GM18870 (cell line): Measurements from ENCODE around the gene STX16.

Experiments
- ATAC-seq: cut with Tn5 transposase; IDR thresholded peaks from one replicate; pipeline ENCODE4 v1.9.1; 2021; ENCODE audit warnings: moderate library complexity; ENCODE audit not compliant: unreplicated experiment

The STX16 gene, protein sequence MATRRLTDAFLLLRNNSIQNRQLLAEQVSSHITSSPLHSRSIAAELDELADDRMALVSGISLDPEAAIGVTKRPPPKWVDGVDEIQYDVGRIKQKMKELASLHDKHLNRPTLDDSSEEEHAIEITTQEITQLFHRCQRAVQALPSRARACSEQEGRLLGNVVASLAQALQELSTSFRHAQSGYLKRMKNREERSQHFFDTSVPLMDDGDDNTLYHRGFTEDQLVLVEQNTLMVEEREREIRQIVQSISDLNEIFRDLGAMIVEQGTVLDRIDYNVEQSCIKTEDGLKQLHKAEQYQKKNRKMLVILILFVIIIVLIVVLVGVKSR

DNA sequence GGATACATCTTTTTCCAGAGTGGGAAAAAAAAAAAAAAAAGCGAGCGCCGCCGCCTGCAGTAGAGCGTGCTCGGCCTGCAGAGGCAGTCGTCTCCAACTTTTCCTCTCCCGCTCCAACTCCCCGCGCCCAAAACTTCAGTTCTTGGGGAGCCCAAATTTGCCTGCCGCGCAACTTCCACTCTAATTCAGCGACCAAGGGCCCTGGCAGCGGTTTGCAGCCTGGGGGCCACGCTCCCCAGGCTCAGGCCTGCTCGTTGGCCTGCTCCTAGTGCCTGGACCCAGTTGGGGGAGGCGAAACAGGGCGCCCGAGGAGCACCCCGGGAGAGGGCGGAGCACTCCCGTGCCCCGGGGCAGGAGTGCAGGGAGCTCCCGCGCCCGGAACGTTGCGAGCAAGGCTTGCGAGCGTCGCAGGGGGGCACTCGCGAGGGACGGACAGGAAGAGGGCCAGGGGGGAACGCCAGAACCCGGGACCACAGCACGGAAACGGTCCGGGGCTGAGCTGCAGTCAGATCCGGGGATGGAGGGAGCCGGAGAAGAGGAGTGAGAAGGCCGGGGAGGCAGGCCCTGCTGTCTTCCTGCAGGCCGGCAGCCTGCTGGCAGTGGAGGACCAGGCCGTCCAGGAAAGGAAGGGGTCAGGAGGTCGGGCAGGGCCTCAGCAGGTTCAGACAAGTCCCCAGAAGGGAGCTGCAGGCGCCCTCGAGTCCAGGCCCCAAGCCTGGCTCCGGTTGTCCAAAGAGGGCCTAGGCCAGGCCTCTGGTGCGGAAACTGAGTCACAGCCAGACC lies at the start of gene STX16:
STX16 (plus strand) TSS at position 508 of the 783 bp plus-strand sequence. CDS start 724 bp downstream, outside the sequence.
- peak; percentile 46 for ATAC-seq

DNA sequence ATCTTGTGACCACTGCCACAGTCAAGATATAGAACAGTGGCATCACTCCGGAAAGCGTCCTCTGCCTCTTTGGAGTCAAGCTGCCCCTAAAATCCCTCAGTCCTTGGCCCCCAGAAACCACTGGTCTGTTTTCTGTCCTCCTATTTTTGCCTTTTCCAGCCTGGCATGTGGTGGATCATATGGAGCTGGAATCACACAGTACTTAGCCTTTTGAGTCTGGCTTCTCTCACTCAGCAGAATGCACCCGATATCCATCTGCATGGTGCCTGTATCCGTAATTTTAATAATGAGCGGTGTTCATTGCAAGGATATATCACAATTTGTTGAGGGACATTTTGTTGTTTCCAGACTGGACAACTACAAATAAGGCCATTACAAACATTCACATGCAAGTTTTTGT lies 49.0 kb upstream of the STX16 start:
- ATAC-seq, result no peak

DNA sequence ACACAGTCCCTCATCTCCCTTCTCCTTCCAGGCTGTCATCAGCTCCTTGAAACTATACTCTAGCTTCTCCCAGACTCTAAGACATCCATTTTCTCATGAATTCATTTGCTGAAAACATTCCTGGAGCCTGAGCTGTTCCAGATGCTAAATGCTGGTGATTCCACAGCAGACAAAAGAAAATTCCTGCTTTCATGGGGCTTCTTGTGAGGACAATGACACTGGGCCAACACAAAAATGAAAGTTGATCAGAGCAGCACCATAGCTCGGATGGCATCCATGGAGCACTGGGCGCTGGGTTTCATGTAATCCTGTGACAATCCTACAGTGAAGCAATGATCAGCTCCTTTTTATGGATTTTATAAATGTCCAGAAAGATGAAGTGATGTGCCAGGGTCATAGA lies 47.4 kb upstream of the STX16 start:
- no peak for ATAC-seq

DNA sequence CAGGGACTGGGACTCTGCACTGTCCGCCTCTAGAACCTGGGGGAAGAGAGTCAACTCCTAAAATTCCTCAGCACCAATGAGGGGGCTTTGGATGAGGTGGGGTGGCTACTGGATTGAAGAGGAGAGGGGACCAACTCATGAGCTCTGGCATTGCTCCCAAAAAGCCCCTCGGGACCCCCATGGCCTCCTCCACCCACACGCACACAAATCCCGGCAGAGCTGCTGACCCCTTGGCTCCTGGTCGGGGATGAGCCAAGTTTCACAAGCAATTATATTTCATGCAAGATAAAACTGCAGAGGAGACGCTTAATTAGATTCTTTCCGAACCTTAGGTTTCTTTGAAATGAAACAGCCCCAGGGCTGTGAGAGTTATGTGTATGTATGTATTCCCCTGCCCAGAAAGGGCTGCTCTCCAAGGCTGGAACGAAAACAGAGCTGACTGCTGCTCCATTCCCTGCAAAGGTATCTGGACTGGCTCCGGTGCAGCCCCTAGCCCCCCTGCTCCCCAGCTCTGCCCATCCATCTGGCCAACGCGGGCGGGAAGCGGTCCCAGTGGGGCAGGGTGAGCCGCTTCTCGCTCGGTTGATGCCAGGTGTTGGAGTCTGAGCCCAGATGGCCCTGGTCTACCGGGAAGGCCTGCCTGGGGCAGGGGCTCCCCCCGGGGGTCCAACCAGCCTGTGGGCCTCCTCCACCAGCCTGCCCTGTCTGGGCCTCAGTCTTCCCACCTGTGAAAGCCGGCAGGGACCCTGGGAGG lies 46.8 kb upstream of the STX16 start:
- ATAC-seq, result no peak

DNA sequence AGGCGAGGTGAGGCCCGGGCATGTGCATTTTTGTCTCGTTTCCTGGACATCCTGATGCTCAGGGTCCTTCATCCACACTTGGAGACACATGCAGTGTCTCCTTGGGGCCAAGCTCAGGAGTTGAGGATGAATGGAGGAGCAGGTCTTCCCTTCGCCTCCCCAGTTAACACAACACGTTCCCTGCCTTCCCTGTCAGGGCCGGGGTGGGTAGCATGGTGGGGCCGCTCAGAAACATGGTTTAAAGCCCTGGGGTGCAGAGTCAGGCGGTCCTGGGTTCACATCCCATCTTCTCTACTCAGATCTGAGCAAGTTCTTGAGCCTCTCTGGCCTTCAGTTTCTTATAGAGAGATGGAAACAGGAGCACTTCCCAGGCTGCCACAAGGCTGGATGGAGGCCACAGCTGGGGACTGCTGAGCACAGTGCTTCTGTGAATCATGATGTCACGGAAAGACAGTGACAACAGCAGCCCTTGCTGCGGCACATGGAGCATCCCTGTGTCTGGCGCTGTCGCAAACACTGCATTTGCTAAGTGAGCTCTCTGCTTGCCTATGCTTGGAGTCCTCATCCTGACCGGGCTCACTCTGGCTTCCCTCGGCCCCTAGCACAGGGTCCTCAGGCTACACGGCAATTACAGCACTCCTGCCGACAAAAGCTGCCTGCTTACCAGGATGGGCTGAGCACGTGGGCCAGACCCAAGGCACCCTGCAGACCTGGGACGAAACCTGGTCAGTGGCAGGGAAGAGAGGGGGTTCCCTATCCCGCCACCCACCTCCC lies 45.6 kb upstream of the STX16 start:
- ATAC-seq, result no peak

DNA sequence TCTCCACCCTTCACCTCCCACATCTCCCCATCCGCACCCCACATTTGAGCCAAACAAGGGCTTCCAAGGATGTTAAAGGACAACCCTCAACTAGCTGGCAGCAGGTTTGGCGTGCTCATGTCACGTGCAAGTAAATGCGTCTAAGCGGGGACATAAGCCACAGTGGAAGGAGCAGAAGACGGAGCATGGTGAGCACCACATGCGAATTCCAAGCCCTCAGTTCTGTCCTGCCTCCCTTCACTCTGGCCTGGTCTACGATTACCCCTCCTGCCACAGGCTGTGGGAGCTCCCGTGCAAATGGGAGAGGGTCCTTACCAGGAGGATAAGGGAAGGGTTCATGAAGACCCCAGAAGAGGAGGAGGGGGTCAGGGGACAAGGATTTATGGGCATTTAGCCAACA lies 44.9 kb upstream of the STX16 start:
- no peak for ATAC-seq

DNA sequence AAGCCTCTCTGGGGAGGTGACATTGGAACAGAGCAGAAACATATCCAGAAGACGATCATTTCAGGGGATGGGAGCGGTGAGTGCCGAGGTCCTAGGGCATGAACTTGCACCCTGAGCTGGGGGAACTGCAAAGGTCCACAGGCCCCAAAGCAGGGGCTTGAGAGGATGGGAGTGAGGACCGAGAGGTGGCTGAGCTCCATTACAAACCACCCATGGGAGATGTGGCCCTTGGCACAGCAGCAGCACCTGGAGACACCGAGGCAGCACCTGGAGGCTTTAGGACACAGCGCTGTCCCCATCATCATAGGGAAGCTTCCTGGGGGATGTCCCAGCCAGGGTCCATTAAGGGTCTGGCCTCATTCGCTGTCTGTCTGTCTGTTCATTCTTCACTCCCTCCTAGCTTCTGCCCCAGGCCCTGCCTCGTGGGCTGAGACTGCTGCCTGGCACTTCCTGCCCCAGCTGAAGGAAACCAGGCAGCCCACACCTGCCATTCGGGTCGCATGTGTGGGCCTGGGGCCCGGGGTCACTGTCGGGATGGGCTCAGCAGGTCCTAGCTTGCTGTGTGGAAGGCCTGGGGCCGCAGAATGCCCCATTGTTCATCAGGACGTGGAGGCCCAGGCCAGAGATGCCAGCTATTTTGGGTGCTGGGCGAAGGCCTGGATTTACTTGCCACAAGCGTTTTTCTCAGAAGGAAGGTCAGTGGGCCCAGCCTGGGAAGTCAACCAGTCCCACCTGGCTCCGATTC lies 42.8 kb upstream of the STX16 start:
- ATAC-seq, result no peak

DNA sequence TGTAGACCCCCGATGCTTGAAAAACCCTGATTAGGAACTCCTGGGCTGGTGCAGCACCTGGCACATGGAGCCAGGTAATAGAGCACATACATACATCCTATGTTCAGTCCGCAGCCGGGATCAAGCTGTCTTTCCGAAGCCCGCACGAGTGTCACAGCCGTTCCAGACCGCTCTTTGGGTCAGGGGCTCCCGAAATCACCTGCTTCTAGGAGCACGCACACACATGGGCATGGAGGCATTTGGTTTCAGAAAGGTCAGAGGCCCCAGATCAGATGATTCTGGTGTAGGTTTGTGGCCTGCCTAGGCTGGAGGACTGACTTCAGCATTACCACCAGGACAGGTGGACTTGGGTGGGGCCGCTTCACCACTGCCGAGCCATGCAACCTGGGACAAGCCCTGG lies 42.1 kb upstream of the STX16 start:
- ATAC-seq, result no peak

DNA sequence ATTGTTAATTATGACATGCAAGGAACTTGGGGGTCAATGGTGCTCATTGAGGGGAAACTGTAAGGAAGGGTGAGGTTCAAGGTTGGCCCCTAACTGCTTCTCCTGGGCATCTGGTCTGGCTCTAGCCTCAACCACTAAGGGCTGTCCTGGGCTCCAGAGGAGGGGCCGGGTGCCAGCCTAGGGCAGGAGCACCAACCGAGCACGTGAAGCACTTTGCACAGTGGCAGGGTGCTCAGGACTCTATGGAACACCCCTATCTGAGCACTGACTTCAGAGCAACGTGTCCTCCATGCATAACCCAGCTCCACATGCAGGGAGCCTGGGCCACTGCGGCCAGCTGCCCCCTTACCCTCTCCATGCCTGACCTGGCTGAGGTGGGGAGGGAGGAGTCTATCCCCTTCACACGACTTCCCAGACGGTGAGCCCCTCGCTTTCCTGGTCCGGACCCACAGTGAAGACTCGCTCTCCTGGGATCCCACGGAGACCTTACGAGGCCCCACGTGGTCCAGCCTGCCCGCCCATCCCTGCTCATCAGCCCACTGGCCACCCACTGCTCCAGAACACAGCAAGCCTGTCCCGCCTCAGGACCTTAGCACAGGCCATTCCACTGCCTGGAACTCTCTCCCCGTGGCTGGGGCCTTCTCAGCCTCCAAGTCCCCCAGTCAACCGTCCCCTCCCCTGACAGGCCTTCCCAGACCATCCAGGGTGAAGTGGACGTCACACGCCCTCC lies 40.8 kb upstream of the STX16 start:
- no peak for ATAC-seq

DNA sequence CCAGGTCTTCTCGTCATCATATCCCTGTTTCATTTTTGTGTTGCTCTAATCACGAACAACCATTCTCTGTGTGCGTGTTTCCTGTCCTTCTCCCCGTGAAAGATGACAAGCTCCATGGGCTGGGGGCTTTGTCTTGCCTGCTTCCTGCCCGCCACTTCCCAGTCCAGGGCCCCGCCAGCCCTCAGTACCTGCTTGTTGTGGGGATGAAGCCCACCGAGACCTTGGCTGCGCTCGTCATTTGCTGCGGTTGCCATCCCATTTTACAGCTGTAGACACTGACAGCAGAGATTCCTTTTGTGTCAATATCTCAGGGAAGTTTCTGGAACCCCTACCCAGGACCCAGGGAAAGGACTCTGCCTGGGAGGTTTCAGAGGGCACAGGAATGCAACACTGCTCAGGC lies 40.3 kb upstream of the STX16 start:
- no peak for ATAC-seq

DNA sequence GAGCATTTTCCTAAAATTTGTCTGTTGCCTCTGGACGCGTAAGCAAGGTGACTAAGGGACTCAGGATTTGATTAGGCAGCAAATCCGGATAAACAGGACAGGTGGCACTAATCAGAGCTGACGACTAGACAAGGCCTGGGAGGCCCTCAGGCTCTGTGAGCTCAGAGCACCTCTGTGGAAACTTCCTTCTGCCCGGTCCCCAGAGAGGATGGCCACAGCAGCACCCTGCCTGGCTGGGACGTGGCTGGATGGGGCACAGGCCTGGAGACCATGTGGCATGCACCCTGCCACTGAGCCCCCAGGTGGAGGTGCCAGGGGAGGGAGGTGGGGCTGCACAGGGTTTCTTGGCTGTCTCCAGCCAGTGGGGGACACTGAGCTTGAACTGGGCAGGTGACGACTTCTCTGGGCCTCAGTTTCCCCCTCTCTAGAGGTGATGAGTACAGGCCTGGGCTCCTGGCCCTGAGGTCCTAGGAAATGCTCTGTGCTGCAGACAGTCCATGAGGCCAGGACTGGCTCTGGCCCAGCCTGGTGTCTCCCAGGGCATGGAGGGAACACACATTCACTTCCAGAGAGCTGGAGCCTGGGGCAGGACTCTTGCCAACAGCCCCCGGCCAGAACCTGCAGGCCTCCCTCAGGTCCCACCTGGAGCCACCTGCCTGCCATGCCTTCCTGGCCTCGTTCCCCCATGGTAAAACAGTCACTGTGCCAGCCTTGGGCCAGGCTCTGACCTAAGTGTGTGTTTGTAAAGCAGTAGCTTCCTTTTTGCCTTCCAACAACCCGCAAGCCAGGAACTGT lies 39.6 kb upstream of the STX16 start:
- ATAC-seq, result no peak

DNA sequence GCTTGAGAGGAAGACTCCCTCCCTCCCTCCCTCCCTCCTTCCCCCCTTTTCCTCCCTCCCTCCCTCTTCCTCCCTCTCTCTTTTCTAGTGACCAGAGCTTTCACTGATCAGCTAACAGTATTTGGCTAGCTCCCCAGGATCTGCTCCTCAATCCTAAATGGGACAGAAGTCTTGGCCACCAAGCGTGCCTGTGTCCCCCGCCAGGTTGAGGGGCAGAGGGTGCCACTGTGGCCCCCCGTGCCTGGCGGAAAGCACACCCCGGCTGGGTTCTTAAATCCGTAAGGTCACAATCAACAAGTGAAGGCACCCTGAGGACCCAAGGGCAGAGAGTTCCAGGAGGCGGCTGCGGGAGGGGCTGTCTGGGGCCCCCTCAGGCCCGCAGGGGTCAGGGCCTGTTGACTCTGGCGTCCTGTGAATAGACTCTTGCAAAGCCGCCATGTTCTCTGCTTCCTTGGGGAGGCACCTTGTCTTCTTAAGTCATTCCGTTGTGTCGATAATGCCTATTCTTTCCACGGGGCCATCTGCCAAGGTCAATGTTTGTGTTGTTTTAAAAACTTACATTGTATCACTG lies 38.9 kb upstream of the STX16 start:
- ATAC-seq, result no peak

DNA sequence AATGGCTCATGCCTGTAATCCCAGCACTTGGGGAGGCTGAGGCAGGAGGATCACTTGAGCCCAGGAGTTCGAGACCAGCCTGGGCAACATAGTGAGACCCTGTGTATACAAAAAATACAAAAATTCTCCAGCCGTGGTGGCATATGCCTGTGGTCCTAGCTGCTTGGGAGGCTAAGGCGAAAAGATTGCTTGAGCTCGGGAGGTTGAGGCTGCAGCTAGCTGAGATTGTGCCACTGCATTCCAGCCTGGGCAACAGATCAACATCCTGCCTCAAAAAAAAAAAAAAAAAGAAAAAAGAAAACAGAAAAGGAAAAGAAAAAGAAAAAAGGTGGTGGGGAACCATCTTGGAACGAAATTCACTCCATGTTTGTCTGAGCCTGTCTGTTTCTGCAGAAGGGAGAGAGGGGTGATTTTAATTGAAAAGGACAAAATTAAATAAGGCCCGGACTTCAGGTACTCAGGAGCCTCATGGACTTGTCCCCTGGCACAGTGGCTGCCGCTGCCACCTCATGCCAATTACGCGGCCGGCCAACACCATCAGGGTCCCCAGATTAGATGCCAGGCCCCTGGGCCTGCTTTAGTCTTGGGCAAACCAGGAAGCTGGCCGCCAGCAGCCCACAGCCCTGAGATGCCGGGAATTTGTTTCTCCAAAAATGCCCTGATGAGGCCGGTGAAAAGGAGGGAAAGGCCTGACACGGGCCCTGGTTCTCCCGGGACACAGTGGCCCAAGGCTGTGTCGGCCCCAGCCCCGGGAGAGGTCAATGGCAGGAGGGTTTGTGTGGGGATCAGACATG lies 37.8 kb upstream of the STX16 start:
- ATAC-seq, result no peak

DNA sequence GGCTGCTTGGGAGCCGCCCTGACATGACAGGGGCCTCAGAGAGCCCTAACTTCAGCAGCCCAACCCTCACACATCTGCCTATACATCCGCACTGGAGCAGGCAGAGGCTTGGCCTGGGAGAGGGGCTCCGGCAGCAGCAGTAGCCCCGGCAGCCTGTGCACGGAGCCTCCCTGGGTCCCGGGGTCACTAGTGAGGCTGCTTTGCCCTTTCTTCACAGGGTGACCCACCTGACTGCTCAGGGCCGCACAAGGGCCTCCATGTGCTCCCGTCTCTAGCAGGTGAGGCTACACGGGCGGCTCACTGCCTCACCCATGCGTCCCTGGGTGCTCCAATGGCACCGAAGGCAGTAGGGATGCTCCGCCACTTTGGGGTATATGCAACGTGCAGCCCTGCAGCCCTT lies 36.7 kb upstream of the STX16 start:
- no peak for ATAC-seq

DNA sequence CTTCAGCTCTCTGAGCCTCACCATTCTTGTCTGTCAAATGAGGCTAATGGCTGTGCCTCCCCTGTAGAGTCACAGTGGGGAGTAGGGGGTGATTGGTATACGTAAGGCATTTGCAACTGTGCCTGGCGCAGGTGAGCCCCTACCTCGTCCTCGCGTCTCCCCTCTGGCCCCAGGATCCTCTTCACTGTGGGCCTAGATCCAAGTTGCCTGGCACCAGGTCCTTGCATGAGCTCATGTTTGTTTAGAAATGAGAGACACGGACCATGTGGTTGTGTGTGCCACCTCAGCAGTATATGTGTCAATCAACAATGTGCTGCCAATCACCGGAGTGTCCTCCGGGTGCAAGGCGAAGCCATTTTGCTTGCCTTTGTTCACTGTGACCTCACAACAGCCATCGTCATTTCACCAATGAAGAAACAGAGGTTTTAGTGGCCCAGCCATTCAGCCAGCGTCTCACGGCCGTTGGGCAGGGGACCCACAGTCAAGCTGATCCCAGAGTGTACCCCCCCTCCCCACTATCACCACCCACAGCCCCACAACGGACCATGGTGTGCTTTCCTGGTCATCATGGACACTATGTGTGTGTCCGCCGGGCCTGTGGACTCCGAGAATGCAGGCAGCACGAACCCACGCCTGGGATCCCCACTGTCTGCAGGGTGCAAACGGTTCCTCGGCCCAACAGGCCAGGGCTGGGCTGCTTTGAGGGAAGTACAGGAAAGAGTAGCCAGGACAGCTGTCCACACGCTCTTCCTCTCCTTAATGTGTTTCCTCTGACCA lies 35.9 kb upstream of the STX16 start:
- no peak for ATAC-seq

DNA sequence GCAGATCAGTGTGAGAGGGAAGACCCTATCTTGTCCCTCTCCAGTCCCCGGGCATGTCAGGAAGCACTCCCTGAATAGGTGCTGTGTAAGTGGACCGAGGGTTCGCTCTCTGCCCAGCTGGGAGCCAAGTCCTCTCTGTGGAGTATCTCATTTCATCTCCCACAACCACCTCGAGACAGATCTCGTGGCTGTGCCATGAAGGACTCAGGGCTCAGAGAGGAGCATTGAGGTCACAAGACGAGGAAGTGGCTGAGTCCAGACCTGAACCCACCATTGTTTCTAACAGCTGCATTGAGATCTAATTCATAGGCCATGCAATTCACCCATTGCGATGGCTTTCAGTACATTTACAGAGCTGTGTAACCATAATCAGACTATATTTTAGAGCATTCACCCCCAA lies 34.7 kb upstream of the STX16 start:
- no peak for ATAC-seq

DNA sequence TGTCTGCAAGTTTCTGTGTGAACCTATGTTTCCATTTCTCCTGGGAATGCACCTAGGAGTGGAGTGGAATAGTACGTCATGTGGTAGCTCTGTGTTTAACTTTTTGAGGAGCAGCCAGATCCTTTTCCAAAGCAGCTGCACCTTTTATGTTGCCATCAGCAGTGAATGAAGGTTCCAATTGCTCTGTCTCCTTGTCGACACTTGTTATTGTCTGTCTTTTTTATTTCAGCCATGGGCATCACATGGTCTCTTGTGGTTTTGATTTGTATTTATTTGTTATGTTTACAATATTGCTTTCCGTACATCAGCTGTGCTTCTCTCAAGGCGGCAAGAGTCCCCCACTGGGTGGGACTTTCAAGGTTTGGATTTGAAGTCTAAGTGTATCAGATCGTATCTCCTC lies 33.9 kb upstream of the STX16 start:
- no peak for ATAC-seq
